HG03342 (cell line): ENCODE results near the gene HIPK2.
A peak's percentile ranks its signal among the peaks of the same experiment; 100 is the strongest.

Experiments used
- ATAC-seq: cut with Tn5 transposase; IDR thresholded peaks from one replicate; pipeline ENCODE4 v1.9.1; 2021; ENCODE audit warnings: mild to moderate bottlenecking, moderate library complexity; ENCODE audit not compliant: unreplicated experiment

Gene HIPK2

DNA sequence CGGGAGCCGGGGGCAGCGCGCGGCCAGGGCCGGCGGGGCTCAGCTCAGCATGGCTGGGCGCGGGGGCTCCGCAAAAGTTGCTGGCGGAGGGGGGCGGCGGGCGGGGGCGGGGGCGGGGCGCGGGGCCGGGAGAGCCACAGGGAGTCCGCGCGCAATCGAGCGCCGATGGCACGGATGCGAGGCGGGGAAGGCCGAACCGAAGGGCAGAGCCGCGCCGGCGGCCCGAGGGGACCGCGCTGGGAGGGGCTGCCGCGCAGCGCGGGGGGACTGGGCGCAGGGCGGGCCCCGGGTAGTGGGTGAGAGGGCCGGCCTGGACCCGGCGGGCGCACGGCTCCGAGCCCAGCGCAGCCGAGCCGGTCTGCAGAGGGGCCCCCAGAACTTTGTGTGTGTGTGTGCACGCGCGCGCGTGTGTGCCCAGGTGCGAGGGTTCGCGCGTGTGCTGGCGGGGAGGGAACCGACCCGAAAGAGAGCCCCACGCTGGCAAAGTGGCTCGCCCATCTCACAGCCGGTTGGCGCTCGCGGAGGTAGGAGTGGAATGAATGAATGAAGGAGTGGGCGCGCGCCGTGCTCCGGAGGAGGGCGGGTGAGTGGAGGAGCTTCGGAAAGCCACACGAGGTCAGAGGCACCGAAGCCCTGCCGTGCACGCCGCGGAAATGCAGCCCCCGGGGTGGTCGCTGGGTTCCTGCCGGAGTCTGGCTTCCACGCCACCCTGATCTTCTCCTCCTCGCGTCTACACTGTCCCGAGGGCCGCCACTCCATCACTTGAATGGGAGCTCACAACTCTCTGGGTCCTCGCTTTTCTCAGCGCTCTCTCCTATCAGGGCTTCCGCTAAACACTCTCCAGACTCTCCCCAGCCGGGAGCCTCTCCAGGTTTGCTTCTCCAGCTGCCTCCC, at the start of gene HIPK2:
TSS of gene HIPK2 (minus strand) at position 51 of the 894 bp plus-strand sequence. CDS start 375 bp downstream, outside the sequence.
- peak; percentile 62 for ATAC-seq

DNA sequence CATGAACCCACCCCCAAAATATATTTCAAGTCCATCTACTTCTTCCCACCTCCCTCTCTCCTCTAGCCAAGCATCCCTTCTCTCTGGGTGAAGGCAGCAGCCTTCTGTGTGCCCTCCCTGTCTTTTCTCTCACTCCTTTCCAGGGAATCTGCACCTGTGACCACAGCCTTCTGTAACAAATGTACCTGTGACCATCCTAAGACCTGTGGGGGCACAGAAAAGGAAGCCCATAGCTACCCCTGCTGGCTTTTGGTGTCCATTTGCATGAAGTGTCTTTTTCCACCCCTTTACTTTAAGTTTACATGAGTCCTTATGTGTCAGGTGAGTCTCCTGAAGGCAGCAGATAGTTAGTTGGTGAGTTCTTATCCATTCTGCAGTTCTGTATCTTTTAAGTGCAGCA, 49.2 kb upstream of the HIPK2 start:
- no peak for ATAC-seq

DNA sequence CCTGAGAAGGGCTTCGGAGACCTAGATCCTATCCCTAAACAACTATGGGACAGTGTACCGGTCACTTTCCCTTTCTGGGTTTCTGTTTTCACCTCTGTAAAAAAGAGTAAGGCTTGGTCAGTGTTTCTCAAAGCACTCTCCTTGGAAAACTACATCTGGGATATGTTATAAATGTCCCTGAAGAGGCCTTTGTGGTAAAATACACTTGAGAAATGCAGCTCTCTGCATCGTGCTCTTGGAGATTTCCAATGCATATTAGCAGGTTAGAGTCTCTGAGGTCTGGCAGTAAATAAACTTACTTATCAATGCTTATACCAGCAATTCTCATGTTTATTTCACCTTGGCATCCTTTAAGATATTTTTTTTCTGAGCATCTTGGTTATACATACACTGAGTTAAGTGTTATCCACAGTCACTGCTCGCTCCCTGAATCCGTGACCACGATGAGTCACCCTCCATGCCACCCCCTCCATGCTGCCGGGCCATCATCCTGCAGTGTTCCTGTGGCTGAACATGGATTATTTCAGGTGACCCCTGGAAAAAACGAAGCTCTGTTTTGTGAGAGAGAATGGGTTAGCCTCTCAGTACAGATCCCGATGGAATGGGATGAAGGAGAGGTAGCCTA, 48.0 kb upstream of the HIPK2 start:
- no peak for ATAC-seq

- no peak for ATAC-seq
Measured at GRCh38 chr7:139823959-139824521, 46.2 kb upstream of the HIPK2 start.

DNA sequence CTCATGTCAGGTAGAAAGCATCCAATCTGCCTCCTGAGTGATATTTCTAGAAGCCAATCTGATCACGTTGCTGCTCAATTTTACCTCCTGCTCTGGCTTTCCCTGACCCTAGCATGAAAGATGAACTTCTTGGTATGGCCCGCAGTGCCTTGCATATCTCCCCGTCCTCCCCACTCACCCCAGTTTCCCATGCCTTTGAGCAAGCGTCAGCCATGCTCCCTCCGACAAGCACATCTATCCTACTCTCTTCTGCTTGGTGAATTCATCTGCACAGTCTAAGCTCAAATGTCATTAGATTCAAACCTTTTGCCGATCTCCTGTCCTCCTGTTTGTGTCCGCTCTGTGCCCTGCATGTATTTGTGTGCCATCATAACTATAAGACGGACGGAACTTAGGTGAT, 45.1 kb upstream of the HIPK2 start:
- ATAC-seq: no peak

DNA sequence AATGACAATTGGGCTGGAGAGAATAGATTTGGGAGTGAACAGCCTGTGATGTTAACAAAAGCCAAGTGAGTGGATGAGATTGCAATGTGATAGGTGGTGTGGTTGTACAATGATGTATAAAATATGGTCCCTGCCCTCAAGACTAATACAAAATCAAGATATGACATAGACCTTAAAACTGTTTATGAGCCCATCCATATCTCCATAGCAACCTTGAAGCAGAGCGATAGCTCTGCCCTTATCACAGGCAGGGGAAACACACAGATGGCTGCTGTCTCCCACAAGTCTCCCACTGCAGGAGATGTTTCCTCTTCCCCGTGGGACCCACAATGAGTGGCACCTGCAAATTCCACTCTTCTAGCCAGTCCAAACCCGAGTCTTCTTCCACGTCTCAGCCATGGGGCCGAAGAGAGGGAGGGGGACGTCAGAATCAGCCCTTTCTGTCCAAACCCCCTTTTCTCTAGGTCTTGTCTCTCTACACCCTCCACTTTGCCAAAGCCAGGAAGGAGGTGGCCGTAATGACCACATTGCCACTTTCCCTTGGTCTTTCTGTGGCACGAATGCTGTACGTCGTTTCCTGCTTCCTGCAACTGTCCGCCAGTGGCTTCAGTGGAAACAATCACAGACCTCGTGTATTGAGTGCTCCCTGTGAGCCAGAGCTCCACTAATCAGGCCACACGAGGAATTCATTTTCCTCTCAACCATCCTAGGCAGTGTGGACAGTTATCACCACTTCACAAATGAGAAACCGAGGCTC, 43.7 kb upstream of the HIPK2 start:
- ATAC-seq: no peak

- no peak for ATAC-seq
Measured at GRCh38 chr7:139820089-139820488, 42.3 kb upstream of the HIPK2 start.

DNA sequence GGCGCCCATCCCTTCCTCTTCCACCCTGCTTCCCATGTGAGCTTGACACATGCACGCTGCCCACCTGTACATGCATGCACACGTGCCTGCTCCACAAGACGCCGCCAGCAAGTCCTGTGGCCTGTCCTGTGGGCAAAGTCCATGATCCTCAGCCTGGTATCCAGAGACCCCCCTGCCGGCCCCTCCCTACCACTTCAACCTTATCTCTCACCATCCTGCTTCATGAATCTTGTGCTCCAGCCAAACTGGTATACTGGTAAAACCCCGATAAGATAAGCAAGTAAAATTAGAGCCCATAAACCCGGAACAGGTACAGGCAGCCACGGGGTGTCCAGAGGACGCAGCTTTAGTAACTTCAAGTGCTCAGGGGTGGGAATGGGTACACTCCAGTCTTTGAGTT, 39.5 kb upstream of the HIPK2 start:
- ATAC-seq: no peak

DNA sequence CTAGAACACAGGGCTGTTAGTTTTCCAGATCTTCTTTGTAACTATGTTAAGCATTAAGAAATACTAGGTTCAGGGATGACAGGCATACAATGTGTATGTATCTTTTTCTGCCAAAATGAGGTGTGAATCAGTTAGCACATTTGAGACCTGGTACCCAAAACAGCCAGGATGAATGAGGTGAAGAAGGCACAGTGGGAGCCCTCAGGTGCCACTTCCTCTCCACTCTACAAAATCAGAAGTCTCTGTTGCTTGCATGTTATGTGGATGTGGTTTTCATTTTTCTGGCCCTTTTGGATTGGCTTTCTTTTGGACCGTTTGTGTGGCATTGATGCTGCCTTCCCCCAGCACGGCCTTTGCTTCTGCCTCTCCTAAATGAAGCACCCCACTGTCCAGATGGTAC, 35.9 kb upstream of the HIPK2 start:
- ATAC-seq: no peak

DNA sequence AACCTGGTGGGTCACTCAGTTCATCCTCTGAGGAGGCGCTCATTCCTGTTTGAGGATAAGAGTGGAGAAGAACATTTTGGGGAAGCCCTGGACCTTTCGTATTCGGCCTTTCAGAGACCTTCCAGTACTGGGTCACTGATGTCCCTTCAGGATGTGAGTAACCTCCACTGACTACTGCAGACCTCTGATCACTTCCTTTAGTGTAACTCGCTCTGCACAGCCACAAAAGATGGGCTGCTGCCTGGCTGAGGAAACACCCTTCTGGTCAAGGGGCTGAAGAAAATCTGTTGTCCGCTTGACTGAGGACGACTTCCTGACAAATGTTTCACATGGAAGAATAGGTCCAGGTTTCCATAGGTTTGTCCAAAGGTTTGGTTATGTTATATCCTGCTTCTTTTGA, 35.4 kb upstream of the HIPK2 start:
- ATAC-seq: no peak

GRCh38 chr7:139811066-139811465, 33.3 kb upstream of the HIPK2 start:
- no peak for ATAC-seq

DNA sequence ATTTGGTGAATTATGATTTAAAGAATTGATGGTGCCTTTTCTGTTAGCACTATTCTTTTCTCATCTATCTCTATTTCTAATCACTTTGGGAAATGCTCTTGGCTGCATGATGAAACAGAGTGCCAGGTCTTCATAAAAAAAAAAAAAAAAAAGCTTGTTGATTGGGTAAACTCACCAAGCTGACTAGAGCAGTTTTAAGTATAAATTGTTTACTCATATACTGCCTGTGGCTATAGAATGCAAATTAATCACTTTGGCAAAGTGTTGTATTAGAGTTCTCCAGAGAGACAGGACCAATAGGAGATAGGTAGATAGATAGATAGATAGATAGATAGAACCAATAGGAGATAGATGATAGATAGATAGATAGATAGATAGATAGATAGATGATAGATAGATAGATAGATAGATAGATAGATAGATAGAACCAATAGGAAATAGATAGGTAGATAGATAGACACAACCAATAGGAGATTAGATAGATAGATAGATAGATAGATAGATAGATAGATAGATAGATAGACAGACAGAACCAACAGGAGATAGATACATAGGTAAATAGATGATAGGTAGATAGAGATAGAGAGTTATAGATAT, 31.1 kb upstream of the HIPK2 start:
- ATAC-seq: no peak

DNA sequence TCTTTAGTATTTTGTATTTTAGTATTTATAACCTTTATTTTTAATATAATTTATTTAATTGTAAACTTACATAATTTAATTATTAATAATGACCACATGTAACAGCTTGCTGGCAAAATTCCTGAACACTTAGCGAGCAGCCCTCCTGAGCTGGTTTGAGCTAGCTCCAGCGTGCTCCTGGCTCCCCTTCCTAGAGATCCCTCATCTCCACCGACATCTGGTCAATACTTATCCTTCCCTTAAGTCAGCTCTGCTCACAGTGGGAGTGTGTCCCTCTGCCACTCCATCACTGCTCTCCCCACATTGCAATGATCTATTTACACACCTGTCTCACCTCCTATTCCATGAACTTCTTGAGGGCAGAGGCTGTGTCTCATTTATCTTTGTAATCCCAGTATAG, 30.6 kb upstream of the HIPK2 start:
- no peak for ATAC-seq

DNA sequence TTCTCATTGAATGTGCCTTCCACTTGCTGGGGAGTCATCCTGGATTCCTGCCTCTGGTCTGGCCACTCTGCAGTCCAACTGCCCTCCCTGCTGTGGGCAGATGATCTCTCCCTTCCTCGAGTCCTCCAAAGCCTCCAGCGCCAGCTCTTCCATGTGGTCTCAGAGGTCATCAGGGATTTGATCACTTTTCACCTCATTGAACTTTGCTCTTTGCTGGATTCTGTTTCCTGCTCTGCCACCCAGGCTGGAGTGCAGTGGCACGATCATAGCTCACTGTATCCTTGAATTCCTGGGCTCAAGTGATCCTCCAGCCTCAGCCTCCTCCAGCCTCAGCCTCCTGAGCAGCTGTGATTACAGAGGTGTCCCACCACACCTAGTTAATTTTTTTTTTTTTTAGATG, 29.2 kb upstream of the HIPK2 start:
- ATAC-seq: no peak

GRCh38 chr7:139804571-139804970, 26.8 kb upstream of the HIPK2 start:
- no peak for ATAC-seq

- ATAC-seq: peak; percentile 72
Measured at GRCh38 chr7:139799586-139799985, 21.8 kb upstream of the HIPK2 start.

- ATAC-seq: no peak
Measured at GRCh38 chr7:139798892-139799291, 21.1 kb upstream of the HIPK2 start.

DNA sequence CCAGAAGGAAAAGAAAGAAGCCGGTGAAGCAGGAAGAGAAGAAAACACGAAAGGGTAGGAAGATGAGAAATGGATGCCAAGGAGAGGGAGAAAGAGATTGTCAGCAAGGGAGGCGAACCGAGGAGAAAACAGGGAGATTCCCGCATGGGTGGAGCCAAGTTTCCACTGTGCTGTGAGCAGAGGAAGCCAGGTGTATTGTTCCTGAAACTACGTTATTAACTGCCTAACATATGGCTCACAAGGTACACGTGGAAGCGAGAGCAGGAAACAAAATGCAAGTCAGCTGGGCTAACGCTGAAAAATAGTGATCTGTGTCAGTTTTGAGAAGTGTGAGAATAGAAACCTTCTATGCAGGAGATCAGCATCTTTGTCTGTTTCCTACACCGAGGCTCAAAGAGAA, 20.4 kb upstream of the HIPK2 start:
- peak; percentile 75 for ATAC-seq

GRCh38 chr7:139797607-139798006, 19.8 kb upstream of the HIPK2 start:
- no peak for ATAC-seq

DNA sequence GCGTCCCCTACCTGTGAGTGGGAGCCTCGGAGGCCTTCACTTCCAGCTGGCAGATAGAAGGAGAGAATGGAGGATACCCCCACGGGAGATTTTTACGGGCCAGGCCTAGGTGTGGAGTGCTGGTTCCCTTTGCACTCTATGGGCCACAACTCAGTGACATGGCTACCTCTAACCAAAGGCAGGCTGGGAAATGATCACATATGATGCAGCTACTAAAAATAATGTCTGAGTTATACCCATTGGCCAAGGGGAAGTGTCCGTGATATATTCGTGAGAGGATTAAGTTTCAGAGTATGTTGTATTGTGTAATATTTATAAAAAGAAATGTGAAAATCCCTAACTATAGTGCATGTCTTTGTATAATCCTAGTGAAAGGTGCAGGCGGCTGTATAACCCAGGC, 13.5 kb upstream of the HIPK2 start:
- no peak for ATAC-seq

DNA sequence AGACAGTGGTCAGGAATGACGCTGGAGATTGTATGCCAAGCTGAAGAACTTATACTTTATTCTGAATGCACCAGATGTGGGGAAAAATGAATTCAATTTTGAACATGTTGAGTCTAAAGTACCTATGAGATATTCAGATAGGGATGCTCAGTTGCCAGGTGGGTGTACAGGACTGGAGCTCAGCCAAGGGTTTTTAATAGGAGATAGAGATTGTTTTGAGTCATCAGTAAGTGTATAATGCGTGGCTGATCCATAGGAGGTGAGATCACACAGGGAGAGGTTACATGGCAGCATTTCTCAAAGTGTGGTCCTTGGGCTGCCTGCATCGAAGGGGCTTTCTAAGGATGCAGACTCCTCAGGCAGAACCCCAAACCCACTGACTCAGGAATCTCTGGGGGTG, 6.8 kb upstream of the HIPK2 start:
- ATAC-seq: no peak
